HepG2 (cell line): Measurements from ENCODE around the gene WDR70. TPM values are rescaled to one million over a fixed set of nuclear protein-coding genes. Genes with fewer than 3 reads are reported as not detected.

ENCODE experiments used
- ELF1 ChIP-seq: sonication (generic); formaldehyde crosslinking; IDR thresholded peaks from 2 replicates; pipeline ENCODE4 v1.4.0; 2020; ENCODE audit warnings: missing genetic modification reagents
- FOXM1 ChIP-seq: sonication (generic); formaldehyde crosslinking; IDR thresholded peaks from 2 replicates; pipeline ENCODE4 v1.5.0; 2020; ENCODE audit warnings: missing genetic modification reagents
- GMEB1 ChIP-seq: sonication (generic); formaldehyde crosslinking; IDR thresholded peaks from 2 replicates; pipeline ENCODE4 v1.5.1; 2020; ENCODE audit warnings: missing genetic modification reagents, mild to moderate bottlenecking, borderline replicate concordance
- JUND ChIP-seq: sonication (generic); formaldehyde crosslinking; IDR thresholded peaks from 2 replicates; pipeline ENCODE4 v1.8.0; 2022; ENCODE audit warnings: mild to moderate bottlenecking, missing genetic modification reagents
- KAT8 ChIP-seq: IDR thresholded peaks from 2 replicates; pipeline ENCODE4 v1.6.1; 2016; ENCODE audit warnings: missing genetic modification reagents, missing compliant biosample characterization
- MBNL3 ChIP-seq: fragments of 250-450 bp; sonication (Bioruptor Pico); conservative IDR thresholded peaks from 2 replicates; pipeline ENCODE4 v1.8.0; 2022; ENCODE audit warnings: mild to moderate bottlenecking, inconsistent platforms
- SIX4 ChIP-seq: sonication (generic); formaldehyde crosslinking; IDR thresholded peaks from 2 replicates; pipeline ENCODE4 v1.4.0; 2020; ENCODE audit warnings: missing genetic modification reagents
- ZNF326 ChIP-seq: sonication (generic); formaldehyde crosslinking; IDR thresholded peaks from 2 replicates; pipeline ENCODE4 v1.4.0; 2020; ENCODE audit warnings: missing genetic modification reagents, borderline replicate concordance
- ZNF468 ChIP-seq: sonication (generic); formaldehyde crosslinking; IDR thresholded peaks from 2 replicates; pipeline ENCODE4 v1.8.0; 2022; ENCODE audit warnings: mild to moderate bottlenecking, moderate library complexity, missing genetic modification reagents
- ZNF512B ChIP-seq: sonication (generic); formaldehyde crosslinking; IDR thresholded peaks from 2 replicates; pipeline ENCODE4 v1.5.1; 2020; ENCODE audit warnings: missing genetic modification reagents, mild to moderate bottlenecking, borderline replicate concordance
- ZNF530 ChIP-seq: sonication (generic); formaldehyde crosslinking; IDR thresholded peaks from 2 replicates; pipeline ENCODE4 v1.5.0; 2020; ENCODE audit warnings: low read depth, mild to moderate bottlenecking, missing genetic modification reagents
- ZNF567 ChIP-seq: sonication (generic); formaldehyde crosslinking; IDR thresholded peaks from 2 replicates; pipeline ENCODE4 v1.8.1; 2023; ENCODE audit warnings: mild to moderate bottlenecking, missing genetic modification reagents, borderline replicate concordance
- ZNF709 ChIP-seq: sonication (generic); formaldehyde crosslinking; IDR thresholded peaks from 2 replicates; pipeline ENCODE4 v1.5.0; 2020; ENCODE audit warnings: mild to moderate bottlenecking, missing genetic modification reagents
- polyA plus RNA-seq, 8 experiments: library from polyadenylated mRNA; depleted of rRNA in 3 of 8; stranded (reverse) in 7 of 8; unstranded in 1 of 8; fragments of >200 nt; fragmentation: Illumina TruSeq in 4 of 8; extraction: Trizol in 4 of 8; gene quantifications; 2 replicates each; pipeline versions ENCODE4 v1.2.1 to v1.2.3, GENCODE V29; 2011 to 2016; ENCODE audit warnings: low read depth in 4 of 8, missing spikeins in 1 of 8, mixed read lengths in 1 of 8; ENCODE audit not compliant: insufficient read depth in 1 of 8
- total RNA-seq, 5 experiments: library from RNA; depleted of rRNA; stranded (reverse); fragments of >200 nt; fragmentation: Illumina TruSeq; extraction: Trizol; gene quantifications; 2 replicates each; pipeline ENCODE4 v1.2.3, GENCODE V29; 2016; ENCODE audit warnings: low read depth in 1 of 5
- TF ChIP-seq, protein P1 (sequence below): sonication (generic); formaldehyde crosslinking; IDR thresholded peaks from 2 replicates; pipeline ENCODE4 v1.4.0; 2020; ENCODE audit warnings: missing genetic modification reagents, borderline replicate concordance

WDR70 gene
- total and polyA plus RNA-seq, 2 of the 13 experiments (the other 11 are each of a cell fraction or from before 2014, with no cell fraction given) = 14.6 to 30.6 TPM

DNA sequence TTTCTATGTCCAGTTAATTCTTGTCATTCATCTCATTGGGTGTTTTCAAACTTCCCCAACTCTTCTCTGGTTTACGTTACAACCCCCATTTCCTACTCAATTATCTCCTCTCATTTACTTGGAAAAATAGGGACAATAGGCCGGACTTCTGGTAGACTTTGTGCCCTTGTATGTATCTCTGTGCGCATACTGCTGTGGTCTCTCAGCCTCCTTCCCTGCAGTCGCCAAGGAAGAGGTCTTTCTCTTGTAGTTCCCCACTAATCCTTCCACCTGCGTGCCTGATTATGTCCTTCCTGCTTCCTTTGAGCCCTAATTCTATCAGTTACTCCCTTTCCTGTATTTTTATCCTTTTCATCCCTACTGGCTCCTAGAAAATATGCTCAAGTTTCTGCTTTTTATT, 284.4 kb downstream of the WDR70 start (continued):
- TF ChIP-seq, protein P1, sequence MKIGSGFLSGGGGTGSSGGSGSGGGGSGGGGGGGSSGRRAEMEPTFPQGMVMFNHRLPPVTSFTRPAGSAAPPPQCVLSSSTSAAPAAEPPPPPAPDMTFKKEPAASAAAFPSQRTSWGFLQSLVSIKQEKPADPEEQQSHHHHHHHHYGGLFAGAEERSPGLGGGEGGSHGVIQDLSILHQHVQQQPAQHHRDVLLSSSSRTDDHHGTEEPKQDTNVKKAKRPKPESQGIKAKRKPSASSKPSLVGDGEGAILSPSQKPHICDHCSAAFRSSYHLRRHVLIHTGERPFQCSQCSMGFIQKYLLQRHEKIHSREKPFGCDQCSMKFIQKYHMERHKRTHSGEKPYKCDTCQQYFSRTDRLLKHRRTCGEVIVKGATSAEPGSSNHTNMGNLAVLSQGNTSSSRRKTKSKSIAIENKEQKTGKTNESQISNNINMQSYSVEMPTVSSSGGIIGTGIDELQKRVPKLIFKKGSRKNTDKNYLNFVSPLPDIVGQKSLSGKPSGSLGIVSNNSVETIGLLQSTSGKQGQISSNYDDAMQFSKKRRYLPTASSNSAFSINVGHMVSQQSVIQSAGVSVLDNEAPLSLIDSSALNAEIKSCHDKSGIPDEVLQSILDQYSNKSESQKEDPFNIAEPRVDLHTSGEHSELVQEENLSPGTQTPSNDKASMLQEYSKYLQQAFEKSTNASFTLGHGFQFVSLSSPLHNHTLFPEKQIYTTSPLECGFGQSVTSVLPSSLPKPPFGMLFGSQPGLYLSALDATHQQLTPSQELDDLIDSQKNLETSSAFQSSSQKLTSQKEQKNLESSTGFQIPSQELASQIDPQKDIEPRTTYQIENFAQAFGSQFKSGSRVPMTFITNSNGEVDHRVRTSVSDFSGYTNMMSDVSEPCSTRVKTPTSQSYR (CRISPR knock-in tag) = no peak
- TF ChIP-seq JUND (CRISPR knock-in tag) (no peak), SIX4 (CRISPR knock-in tag) (no peak), GMEB1 (CRISPR knock-in tag) (no peak), ZNF326 (CRISPR knock-in tag) (no peak), ZNF512B (no peak), KAT8 (CRISPR knock-in tag) (no peak), ZNF709 (no peak), FOXM1 (CRISPR knock-in tag) (no peak), ZNF468 (CRISPR knock-in tag) (no peak), MBNL3 (no peak), ZNF567 (CRISPR knock-in tag) (no peak), ELF1 (CRISPR knock-in tag) (no peak), ZNF530 (no peak)
- TF ChIP-seq, all 625 proteins: peak for 0
